ENCODE measurements around the gene ITPK1. TPM values are rescaled to one million over a fixed set of nuclear protein-coding genes. Genes with fewer than 3 reads are reported as not detected.

Gene ITPK1
- polyA plus RNA-seq, 1 of the 3 experiments (the other 2 are of a cell fraction): 23.2 TPM

- TF ChIP-seq PBX3 (IDR thresholded peaks at IDR 0.05): no peak
- TF ChIP-seq POLR2AphosphoS5 (IDR thresholded peaks at IDR 0.05; ENCODE audit: low read depth, low read length): no peak
- TF ChIP-seq SMC3 (IDR thresholded peaks at IDR 0.05; ENCODE audit: low read depth, low read length): peak; percentile 98
- no peak for TF ChIP-seq EP300 (IDR thresholded peaks at IDR 0.05; ENCODE audit: borderline replicate concordance in 1 of 2, low read depth in 1 of 2, low read length in 1 of 2)
- TF ChIP-seq NRF1 (IDR thresholded peaks at IDR 0.05; ENCODE audit: low read depth, low read length): no peak
- no peak for TF ChIP-seq FOXJ3 (CRISPR knock-in tag; IDR thresholded peaks at IDR 0.05)
- TF ChIP-seq MEF2A (IDR thresholded peaks at IDR 0.05; ENCODE audit: borderline replicate concordance, low read depth): no peak
- no peak for TF ChIP-seq YY1 (IDR thresholded peaks at IDR 0.05; ENCODE audit: low read depth)
- TF ChIP-seq TAF1 (IDR thresholded peaks at IDR 0.05; ENCODE audit: borderline replicate concordance, low read depth, low read length): no peak
- TF ChIP-seq USF2 (IDR thresholded peaks at IDR 0.05; ENCODE audit: borderline replicate concordance, low read depth, low read length): no peak
Measured at GRCh38 chr14:92951912-92952471, 163.7 kb downstream of the ITPK1 start (continued).

GRCh38 chr14:92951261-92951660 is 164.5 kb downstream of the ITPK1 start:
- Histone ChIP-seq H4K20me1 (ENCODE audit: insufficient read depth) (no peaks in the 10 kb centered on the region), H3F3A (replicated peaks; ENCODE audit: insufficient read depth) (no peaks in the 10 kb centered on the region), H2AFZ (ENCODE audit: low read depth) (no peak overlapping the region), H3K27ac (ENCODE audit: low read depth in 2 of 2, low read length in 1 of 2) (no peak overlapping the region), H3K9ac (no peak overlapping the region), H3K27me3 (ENCODE audit: insufficient read depth) (no peaks in the 10 kb centered on the region), H3K79me2 (ENCODE audit: insufficient read depth) (no peaks in the 10 kb centered on the region), H3K4me3 (ENCODE audit: low read depth in 2 of 2, low read length in 1 of 2) (no peak overlapping the region), H3K4me2 (no peak overlapping the region), H3K9me3 (no peaks in the 10 kb centered on the region), H3K9me2 (no peaks in the 10 kb centered on the region), H3K4me1 (ENCODE audit: control insufficient read depth in 1 of 2, insufficient read depth in 2 of 2, low read depth in 1 of 2, low read length in 1 of 2) (peaks cover 0 to 53% of the 10 kb centered on the region in 2 experiments; a peak in 1 of 4 replicates), H3K36me3 (replicated peaks in 1 of 2; ENCODE audit: control insufficient read depth in 1 of 2, insufficient read depth in 2 of 2, low read length in 1 of 2) (peaks cover 0 to 15% of the 10 kb centered on the region in 2 experiments)
- CTCF ChIA-PET: interaction anchor here (0.6 to 6.5 kb wide), 43 partner anchors 9 to 268 kb away, joined by 3 to 100 read pairs (median 6); partner anchors contain the start of genes CHGA and ITPK1
- 94% methylated on average over 3 of the region's 7 CpGs for WGBS (ENCODE audit: low lambda C conversion rate)
- no peak for DNase-seq
- TF ChIP-seq NFIC (IDR thresholded peaks at IDR 0.05; ENCODE audit: borderline replicate concordance): no peak
- no peak for TF ChIP-seq PBX3 (IDR thresholded peaks at IDR 0.05)
- no peak for TF ChIP-seq CTCF (IDR thresholded peaks at IDR 0.05)
- TF ChIP-seq RFX5 (IDR thresholded peaks at IDR 0.05; ENCODE audit: low read length): no peak
- TF ChIP-seq EZH2phosphoT487 (IDR thresholded peaks at IDR 0.05; ENCODE audit: borderline replicate concordance, low read depth): no peak
- POLR2A ChIA-PET: no interaction called here

Measured in SK-N-SH (cell line).